NCI-H146 (cell line): ENCODE measurements around the gene TENT5A.
A peak's percentile ranks its signal among the peaks of the same experiment; 100 is the strongest.

Source experiments
- DNase-seq: peaks from one replicate; lab custom pipeline; 2025; lab: John Stamatoyannopoulos, UW

The TENT5A gene

GRCh38 chr6:81713205-81713604, 39.3 kb downstream of the TENT5A start:
- DNase-seq, result no peak

DNA sequence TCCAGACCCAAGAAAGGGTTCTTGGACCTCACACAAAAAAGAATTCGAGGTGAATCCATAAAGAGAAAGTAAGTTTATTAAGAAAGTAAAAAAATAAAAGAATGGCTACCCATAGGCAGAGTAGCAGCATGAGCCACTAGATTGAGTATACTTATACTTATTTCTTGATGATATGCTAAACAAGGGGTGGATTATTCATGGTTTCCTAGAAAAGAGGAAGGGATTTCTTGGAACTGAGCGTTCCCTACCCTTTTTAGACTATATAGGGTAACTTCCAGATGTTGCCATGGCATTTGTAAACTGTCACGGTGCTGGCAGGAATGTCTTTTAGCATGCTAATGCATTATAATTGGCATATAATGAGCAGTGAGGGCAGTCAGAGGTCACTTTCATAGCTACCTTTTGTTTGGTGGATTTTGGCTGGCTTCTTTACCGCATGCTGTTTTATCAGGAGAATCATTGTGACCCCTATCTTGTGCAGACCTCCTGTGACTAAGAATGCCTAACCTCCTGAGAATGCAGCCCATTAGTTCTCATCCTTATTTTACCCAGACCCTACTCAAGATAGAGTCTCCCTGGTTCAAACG, 44.3 kb downstream of the TENT5A start:
- no peak for DNase-seq

DNA sequence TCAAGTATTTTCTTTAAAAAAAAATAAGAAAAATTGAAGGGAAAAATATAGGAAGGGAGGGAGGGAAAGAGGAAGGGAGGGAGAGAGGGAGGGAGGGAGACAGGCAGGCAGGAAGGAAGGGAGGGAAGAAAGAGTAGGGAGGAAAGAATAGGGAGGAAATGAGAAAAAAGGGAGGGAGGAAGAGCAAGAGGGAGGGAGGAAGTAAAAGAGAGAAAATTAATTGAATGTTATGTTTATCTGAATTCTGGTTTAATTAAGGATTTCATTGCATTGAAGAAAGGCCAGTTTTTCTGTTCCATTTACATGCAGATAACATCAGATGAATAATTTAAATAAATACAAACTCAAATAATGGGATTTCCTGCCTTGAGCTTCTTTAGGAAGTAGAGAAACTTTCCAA, 47.8 kb downstream of the TENT5A start:
- no peak for DNase-seq

DNA sequence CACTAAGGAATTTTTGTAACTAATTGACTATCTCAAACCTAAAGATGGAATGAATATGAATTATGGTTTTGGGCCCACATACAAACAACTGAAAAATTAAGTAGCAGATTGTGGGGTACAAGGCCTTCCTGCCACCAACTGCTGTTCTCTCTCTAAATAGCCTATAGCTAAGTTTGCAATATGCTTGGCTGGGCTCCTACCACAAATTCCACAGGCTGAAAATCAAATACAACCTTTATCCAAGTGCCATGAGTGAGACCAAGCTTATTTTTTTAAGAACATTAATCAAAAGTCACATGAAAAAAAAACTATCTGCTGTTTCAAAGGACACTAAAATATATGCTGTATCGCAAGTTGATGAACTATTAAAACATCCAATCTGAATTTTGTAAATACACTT, 52.1 kb downstream of the TENT5A start:
- no peak for DNase-seq

DNA sequence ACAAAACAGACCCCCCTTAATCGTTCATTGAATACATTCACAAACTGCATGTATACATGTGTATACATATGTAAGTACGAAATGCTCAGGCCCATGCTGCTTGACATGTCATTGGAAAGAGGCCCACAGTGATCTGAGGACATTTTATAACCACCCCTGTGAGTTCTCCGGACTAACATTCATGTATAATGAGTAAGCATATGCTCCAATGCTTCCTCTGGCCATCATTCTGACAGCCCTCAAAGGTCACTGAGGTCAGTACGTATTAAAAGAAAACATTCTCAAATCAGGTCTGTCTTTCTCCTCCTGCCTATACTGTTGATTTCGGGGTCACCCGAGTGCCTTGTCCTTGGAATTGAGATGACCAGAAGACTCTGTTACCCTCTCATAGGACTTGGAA, 54.9 kb downstream of the TENT5A start:
- no peak for DNase-seq

GRCh38 chr6:81696524-81696923, 56.0 kb downstream of the TENT5A start:
- peak; percentile 85 for DNase-seq
